SKM-1 treated with dmso at 0.1 percent for 144 hours (cell line): ENCODE data around the gene TANK.
"Not testable (repeated sequence)": the region's sequence is repeated elsewhere in the genome, so short reads cannot be mapped to it uniquely, and the experiment has no call there.

ENCODE experiments used
- DNase-seq: peaks from one replicate; lab custom pipeline; 2025; ENCODE audit not compliant: unreplicated experiment; lab: John Stamatoyannopoulos, UW

TANK gene

GRCh38 chr2:161257123-161257952, 97.1 kb downstream of the TANK start:
- DNase-seq = no peak

GRCh38 chr2:161265874-161266273, 105.6 kb downstream of the TANK start:
- no peak for DNase-seq

GRCh38 chr2:161269111-161269510, 108.9 kb downstream of the TANK start:
- DNase-seq = no peak

GRCh38 chr2:161273038-161273760, 113.0 kb downstream of the TANK start:
- peak; percentile 37 for DNase-seq

GRCh38 chr2:161278564-161279229, 118.5 kb downstream of the TANK start:
- not testable (repeated sequence) for DNase-seq

- not testable (repeated sequence) for DNase-seq
Measured at GRCh38 chr2:161279230-161279815, 119.1 kb downstream of the TANK start.

- not testable (repeated sequence) for DNase-seq
Measured at GRCh38 chr2:161280906-161281323, 120.7 kb downstream of the TANK start.

GRCh38 chr2:161281615-161282310, 121.5 kb downstream of the TANK start:
- DNase-seq = not testable (repeated sequence)

- not testable (repeated sequence) for DNase-seq
Measured at GRCh38 chr2:161282311-161282644, 122.0 kb downstream of the TANK start.

GRCh38 chr2:161283926-161284325, 123.7 kb downstream of the TANK start:
- no peak for DNase-seq
